ENCODE results near the gene TXNIP.

TXNIP gene

GRCh38 chr1:146010126-146010738, 13.9 kb upstream of the TXNIP start:
- DNase-seq (ENCODE audit: low read depth) = no peak

GRCh38 chr1:146007489-146008133, 11.2 kb upstream of the TXNIP start:
- DNase-seq (ENCODE audit: low read depth) = no peak

- DNase-seq (ENCODE audit: low read depth) = no peak
Measured at GRCh38 chr1:146001709-146002108, 5.3 kb upstream of the TXNIP start.

GRCh38 chr1:145999321-146000024, 3.1 kb upstream of the TXNIP start:
- no peak for DNase-seq (ENCODE audit: low read depth)

GRCh38 chr1:145997718-145998023, 1.3 kb upstream of the TXNIP start:
- DNase-seq (ENCODE audit: low read depth) = no peak

- no peak for DNase-seq (ENCODE audit: low read depth)
Measured at GRCh38 chr1:145997016-145997717, 788 bp upstream of the TXNIP start.

- no peak for DNase-seq (ENCODE audit: low read depth)
Measured at GRCh38 chr1:145995964-145996432, 381 bp downstream of the TXNIP start.

GRCh38 chr1:145995148-145995881, 1.1 kb downstream of the TXNIP start:
- no peak for DNase-seq (ENCODE audit: low read depth)

GRCh38 chr1:145994391-145995120, 1.8 kb downstream of the TXNIP start:
- no peak for DNase-seq (ENCODE audit: low read depth)

GRCh38 chr1:145993618-145994390, 2.6 kb downstream of the TXNIP start:
- DNase-seq (ENCODE audit: low read depth) = no peak

- DNase-seq (ENCODE audit: low read depth) = no peak
Measured at GRCh38 chr1:145992958-145993617, 3.3 kb downstream of the TXNIP start.

GRCh38 chr1:145992502-145992936, 3.9 kb downstream of the TXNIP start:
- DNase-seq (ENCODE audit: low read depth) = no peak

GRCh38 chr1:145991735-145992412, 4.5 kb downstream of the TXNIP start:
- DNase-seq (ENCODE audit: low read depth) = no peak

- no peak for DNase-seq (ENCODE audit: low read depth)
Measured at GRCh38 chr1:145990249-145990855, 6.0 kb downstream of the TXNIP start.

GRCh38 chr1:145988773-145989172, 7.6 kb downstream of the TXNIP start:
- no peak for DNase-seq (ENCODE audit: low read depth)

- no peak for DNase-seq (ENCODE audit: low read depth)
Measured at GRCh38 chr1:145987926-145988325, 8.5 kb downstream of the TXNIP start.

- no peak for DNase-seq (ENCODE audit: low read depth)
Measured at GRCh38 chr1:145986551-145986950, 9.8 kb downstream of the TXNIP start.

GRCh38 chr1:145985502-145986439, 10.6 kb downstream of the TXNIP start:
- DNase-seq (ENCODE audit: low read depth) = no peak
